HuH-7.5 (cell line): ENCODE measurements around the gene BCL2L15.

ENCODE experiments used
- DNase-seq: peaks from one replicate; pipeline ENCODE4 v3.0.0; 2011; ENCODE audit warnings: low spot score

Gene BCL2L15

GRCh38 chr1:113905435-113905861 is 18.1 kb upstream of the BCL2L15 start:
- DNase-seq, result peak; percentile 52

GRCh38 chr1:113904674-113905434 is 17.5 kb upstream of the BCL2L15 start, which contains the start of the genes AP4B1 and DCLRE1B:
AP4B1 (minus strand) TSS chr1:113904799; CDS start chr1:113904717, 82 bp downstream.
DCLRE1B (plus strand) TSS chr1:113905326; CDS start chr1:113905587, 261 bp downstream.
- peak; percentile 96 for DNase-seq

GRCh38 chr1:113904293-113904673 is 16.9 kb upstream of the BCL2L15 start:
- DNase-seq, result peak; percentile 61

- no peak for DNase-seq
Observed at GRCh38 chr1:113903501-113904292, 16.3 kb upstream of the BCL2L15 start.

GRCh38 chr1:113901191-113901590 is 13.8 kb upstream of the BCL2L15 start:
- no peak for DNase-seq

- no peak for DNase-seq
Observed at GRCh38 chr1:113899111-113899510, 11.7 kb upstream of the BCL2L15 start.

- no peak for DNase-seq
Observed at GRCh38 chr1:113898241-113898814, 10.9 kb upstream of the BCL2L15 start.

- DNase-seq, result no peak
Observed at GRCh38 chr1:113895961-113896360, 8.6 kb upstream of the BCL2L15 start.

- DNase-seq, result no peak
Observed at GRCh38 chr1:113895098-113895497, 7.7 kb upstream of the BCL2L15 start.

GRCh38 chr1:113893267-113893666 is 5.9 kb upstream of the BCL2L15 start:
- DNase-seq, result no peak

GRCh38 chr1:113891631-113892220 is 4.3 kb upstream of the BCL2L15 start:
- DNase-seq, result no peak

- no peak for DNase-seq
Observed at GRCh38 chr1:113890816-113891215, 3.4 kb upstream of the BCL2L15 start.

- no peak for DNase-seq
Observed at GRCh38 chr1:113886417-113887401, 672 bp downstream of the BCL2L15 start.

GRCh38 chr1:113881661-113882060 is 5.7 kb downstream of the BCL2L15 start:
- no peak for DNase-seq

- DNase-seq, result no peak
Observed at GRCh38 chr1:113879739-113880038, 7.7 kb downstream of the BCL2L15 start.

GRCh38 chr1:113876176-113876575 is 11.2 kb downstream of the BCL2L15 start:
- DNase-seq, result no peak

- no peak for DNase-seq
Observed at GRCh38 chr1:113875714-113876113, 11.7 kb downstream of the BCL2L15 start.

GRCh38 chr1:113874012-113874879 is 13.1 kb downstream of the BCL2L15 start:
- peak; percentile 15 for DNase-seq

GRCh38 chr1:113872219-113872935 is 15.0 kb downstream of the BCL2L15 start:
- no peak for DNase-seq
